GM21529 (cell line): ENCODE measurements around the gene RNU7-1.
A peak's percentile ranks its signal among the peaks of the same experiment; 100 is the strongest.

ENCODE experiments used
- ATAC-seq: cut with Tn5 transposase; IDR thresholded peaks from one replicate; pipeline ENCODE4 v1.9.1; 2021; ENCODE audit not compliant: unreplicated experiment

RNU7-1 gene

DNA sequence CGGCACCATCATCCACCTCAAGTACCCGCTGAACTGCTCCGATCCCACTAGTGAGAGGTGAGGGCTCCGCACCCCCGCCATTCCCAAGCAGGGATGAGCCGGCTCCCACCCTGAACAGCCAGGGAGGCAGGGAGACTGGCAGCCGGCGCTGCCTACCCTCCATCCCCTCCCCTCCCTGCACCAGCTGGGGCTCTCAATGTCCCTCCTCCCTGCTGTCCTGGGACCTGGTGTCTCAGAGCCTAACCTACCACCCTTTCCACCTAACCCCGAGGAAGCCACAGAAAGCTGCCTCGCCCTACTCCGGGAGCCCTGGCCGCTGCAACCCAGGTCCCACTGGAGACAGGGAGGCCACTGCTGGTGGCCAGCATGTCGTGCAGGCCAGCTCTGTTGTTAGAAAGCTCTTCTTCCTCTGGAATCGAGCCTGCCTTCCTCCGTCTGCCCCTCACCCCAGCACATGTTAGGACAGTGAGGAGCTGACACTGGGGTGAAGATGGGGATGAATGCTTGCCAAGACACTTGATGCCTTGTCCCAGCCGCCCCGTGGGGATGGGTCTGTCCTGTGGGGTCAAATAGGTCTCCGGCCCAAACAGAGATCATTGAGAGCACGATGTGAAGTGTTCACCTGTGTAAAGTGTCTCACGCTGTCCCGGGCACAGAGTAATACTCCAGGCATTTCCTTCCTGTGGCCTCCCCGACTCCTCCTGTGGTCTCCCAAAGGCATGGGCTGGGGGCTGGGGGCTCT is 8.7 kb downstream of the RNU7-1 start:
- no peak for ATAC-seq

DNA sequence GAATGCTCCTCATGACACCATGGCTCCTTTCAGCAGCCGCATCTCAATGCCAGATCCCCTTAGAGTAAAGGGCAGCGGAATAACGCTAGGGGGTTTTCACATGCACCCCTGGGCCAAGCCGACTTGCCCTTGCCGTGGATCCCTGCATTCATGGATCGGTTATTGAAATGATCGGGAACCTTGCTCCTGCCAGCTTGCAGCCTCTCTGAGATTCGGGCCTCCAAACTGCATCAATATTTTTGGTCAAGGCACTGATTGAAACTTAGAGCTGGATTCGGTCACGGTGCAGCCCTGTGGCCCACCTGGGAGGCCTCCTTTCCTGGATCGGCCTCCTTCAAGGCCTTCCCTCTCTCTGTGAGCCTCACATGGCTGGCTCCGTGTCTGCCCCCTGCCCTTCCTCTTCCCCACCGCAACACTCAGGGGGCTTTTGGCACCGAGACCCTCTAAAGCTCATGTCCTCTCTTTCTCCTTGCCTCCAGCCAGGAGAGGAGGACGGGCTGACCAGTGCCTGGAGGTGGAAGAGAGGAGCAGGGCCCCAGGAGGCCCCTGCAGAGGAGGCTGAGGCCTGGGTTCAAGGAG is 9.3 kb downstream of the RNU7-1 start:
- no peak for ATAC-seq

DNA sequence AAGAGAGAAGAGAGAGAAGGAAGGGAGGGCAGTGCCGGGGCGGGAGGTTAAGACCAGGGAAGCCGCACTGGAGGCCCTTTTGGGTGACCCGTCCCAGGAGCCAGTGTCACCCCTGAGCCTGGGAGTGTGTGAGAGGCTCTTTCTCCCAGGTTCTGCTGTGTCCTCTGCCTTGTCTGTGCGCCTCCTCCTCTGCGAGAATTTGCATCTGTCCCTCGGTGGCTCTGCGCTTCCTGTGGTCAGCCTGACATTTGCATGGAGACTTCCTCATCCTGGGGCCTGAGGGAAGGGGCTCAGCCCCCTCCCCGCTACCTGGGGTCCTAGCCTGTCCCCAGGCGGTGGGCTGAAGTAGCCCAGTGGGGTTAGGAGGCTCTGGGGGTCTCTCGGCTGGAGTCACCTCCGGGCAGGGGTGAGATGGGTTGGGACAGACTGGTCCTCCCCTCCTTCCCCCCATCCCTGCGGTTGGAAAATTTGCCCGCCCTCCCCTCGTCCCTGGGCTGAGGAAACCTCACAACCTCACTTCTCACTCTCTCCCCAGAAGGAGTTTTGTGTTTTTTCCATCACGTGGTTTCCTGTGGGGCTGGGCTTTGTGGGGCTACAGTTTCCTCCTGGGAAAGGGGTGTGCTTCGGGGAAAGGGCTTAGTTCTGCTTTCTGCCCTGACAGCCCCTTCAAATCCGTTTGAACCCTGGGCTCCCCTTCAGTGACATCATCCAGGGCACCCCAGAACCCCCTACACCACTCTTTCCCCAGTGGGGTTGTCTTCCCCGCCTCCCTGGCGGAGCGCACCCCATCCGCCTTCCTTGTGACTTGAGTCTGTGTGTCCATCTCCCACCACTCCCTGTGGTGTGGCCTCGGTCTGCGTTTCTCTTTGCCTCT is 10.1 kb downstream of the RNU7-1 start:
- ATAC-seq: peak; percentile 44

DNA sequence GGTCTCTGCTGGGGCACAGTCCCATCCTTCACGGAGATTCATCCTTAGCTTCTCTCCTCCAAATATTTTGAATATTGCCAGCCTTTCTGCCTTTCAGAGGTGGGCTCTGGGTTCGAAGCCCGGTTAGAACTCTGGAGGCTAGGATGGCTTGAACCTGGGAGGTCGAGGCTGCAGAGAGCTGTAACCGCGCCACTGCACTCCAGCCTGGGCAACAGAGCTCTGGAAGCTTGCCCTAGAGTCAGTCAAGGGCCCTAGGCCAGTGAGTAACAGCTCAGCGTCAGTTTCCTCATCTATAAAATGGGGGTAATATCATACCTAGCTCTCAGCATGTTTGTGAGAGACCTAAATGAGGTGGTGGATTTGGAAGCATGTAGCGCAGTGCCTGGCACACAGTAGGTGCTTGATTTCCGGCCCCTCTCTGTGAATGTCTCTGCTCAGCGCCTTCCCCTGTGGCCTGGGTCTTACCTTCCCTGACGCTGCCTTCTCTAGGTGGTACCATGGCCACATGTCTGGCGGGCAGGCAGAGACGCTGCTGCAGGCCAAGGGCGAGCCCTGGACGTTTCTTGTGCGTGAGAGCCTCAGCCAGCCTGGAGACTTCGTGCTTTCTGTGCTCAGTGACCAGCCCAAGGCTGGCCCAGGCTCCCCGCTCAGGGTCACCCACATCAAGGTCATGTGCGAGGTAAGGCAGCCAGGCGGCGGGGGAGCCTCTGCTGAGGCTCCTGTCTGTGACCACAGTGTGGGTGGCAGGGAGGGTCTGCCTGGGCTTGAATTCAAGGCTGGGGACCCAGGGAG is 10.9 kb downstream of the RNU7-1 start:
- ATAC-seq: no peak

DNA sequence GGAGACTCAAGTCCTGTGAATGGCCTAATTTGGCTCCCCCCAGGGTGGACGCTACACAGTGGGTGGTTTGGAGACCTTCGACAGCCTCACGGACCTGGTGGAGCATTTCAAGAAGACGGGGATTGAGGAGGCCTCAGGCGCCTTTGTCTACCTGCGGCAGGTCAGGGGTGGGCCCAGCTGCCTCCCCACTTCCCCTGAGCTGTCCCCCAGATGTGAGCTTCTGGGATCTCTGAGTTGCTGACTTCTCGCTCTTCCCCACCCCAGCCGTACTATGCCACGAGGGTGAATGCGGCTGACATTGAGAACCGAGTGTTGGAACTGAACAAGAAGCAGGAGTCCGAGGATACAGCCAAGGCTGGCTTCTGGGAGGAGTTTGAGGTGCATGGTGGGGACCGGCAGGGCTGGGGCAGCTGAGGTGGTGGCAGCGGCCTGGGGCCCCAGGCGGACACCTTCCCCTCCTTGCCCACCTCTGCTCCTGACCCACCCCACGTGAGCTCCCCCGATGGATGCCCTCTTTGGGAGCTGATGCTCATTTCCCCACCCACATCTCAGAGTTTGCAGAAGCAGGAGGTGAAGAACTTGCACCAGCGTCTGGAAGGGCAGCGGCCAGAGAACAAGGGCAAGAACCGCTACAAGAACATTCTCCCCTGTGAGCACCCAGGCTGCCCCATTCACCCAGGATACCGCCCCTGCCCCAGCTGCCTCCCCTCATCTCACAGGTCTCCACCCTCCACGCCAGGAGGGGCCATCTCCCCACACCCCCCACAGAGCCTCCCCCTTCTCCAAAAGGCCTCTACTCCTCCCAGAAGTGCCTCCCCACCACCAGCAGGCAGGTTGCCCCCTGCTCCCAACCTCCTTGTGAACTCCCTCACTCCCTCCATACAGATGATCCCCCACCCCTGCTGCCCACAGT is 11.7 kb downstream of the RNU7-1 start:
- no peak for ATAC-seq

DNA sequence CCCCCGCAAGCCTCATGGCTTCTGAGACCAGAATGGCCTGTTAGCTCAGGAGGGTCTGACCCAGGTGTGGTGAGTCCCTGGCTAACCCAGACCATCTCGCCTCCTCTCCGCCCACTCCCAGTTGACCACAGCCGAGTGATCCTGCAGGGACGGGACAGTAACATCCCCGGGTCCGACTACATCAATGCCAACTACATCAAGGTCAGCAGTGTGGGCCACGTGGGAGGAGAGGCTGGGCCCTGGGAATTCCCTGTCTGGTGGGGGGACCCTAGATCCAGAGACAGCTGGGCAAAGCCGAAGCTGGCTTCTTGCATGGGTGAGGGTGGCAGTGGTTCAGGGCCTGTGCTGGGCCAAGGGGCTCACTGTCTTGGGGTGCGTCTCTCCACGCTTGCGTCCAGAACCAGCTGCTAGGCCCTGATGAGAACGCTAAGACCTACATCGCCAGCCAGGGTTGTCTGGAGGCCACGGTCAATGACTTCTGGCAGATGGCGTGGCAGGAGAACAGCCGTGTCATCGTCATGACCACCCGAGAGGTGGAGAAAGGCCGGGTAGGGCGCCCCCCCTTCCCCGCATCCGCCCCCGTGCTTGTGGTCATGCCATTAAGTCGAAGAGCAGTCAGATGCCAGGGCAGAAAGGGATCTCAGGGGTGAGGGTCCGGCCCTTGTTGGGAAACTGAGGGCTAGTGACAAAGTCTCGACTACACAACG is 12.6 kb downstream of the RNU7-1 start:
- no peak for ATAC-seq

DNA sequence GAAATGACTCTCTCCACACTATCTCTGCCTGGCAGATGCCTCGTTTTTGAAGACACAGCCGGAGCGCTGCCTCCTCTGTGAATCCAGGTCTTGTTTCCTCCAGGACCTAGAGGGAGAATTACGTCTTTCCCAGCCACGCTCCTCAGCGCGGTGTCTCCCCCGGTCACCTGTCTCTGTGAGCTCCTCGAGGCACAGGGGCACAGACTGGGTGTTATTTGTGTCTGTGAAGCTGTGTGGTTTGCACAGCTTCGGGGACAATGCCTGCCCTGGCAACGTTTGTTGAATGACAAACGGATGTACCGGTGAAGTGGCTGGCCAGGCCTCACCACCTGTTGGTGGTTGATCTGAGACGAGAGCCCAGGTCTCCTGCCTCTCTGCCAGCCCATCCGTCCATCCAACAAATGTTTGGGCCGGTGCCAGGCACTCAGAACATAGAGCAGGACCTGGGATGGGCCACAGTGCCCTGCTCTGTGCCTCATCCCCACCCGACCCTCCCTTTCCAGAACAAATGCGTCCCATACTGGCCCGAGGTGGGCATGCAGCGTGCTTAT is 13.6 kb downstream of the RNU7-1 start:
- ATAC-seq: no peak

DNA sequence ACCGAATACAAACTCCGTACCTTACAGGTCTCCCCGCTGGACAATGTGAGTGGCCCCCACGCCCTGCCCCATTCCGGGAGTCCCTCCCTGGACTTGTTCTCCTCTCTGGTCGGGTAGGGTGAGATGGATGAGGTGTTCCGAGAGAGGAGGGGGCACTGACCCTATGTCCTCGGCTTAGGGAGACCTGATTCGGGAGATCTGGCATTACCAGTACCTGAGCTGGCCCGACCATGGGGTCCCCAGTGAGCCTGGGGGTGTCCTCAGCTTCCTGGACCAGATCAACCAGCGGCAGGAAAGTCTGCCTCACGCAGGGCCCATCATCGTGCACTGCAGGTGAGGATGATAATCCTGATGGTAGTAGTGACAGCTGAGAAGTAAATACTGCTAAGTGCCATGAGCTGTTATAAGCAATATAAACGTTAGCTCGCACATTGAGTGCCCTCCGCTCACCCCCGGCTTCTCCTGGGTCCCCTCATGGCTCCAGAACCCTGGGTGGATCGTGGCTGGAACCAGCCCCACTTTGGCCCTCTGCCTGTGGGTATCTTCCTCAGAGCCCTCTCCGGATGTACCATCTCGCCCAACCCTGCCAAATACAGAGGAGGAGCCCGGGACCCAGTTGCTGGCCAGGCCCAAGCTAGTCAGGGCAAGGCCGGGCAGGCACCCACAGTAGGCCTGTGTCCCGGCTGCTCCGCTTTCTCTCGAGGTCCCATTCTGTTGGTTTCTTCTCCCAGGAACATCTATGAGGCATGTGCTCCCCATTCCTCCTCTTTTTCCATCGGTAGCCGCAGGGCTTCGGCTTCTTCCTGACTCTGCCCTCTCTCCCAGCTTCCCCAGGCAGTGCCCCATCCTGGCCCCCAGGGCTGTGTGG is 14.4 kb downstream of the RNU7-1 start:
- ATAC-seq: no peak

DNA sequence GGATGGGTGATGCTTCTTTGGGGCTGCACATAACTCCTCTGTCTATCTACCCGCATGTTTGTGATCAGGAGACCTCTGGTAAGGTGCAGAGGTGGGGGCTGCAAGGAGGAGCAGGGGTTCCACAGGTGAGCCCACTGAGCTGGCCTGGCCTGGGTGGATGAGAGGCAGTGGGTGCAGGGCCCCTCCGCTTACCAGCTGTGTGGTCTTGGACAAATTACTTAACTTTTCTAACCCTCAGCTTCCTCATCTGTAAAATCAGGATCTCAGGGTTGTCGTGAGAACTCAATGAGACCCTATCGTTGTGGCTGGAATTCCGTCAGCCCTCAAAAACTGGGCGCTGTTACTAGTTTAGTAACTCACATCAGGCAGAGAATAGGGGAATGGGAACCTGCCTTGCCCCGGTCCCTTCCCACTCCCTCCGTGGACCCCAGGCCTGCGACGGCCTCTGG is 15.0 kb downstream of the RNU7-1 start:
- ATAC-seq: no peak

DNA sequence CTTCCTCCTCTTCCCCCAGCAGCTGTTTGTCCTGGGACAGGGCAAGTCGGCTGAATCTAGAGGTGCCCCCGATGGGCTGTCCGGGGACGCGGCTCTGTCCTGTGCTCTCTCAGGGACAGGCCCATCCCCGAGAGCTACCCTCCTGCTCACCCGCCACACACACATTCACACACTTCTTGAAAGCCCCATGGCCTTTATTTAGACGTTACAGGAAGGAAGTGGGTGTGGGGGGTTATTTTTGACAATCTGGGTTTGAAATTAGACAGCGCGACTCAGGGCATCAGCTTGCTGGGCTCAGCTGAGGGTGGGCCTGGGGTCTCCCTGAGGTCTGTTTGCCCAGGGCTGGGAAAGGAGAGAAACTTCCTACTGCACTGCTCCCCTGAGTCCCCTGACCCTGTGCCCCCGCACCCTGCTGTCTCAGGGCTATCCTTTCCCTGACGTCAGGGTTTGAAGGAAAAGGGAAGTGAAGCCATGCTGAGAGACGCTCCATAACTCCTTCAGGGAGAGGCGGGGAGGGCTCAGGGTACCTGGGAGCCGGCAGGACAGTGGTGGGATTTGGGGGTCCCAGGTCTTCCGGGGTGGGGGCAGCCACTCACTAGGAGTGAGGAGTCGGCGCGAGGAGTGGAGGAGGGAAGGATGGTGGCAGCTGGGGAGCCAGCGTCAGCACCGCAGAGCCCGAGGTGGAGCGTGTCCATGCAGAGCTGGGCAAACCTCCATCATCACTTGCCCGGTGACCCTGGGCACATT is 15.6 kb downstream of the RNU7-1 start:
- peak; percentile 46 for ATAC-seq

DNA sequence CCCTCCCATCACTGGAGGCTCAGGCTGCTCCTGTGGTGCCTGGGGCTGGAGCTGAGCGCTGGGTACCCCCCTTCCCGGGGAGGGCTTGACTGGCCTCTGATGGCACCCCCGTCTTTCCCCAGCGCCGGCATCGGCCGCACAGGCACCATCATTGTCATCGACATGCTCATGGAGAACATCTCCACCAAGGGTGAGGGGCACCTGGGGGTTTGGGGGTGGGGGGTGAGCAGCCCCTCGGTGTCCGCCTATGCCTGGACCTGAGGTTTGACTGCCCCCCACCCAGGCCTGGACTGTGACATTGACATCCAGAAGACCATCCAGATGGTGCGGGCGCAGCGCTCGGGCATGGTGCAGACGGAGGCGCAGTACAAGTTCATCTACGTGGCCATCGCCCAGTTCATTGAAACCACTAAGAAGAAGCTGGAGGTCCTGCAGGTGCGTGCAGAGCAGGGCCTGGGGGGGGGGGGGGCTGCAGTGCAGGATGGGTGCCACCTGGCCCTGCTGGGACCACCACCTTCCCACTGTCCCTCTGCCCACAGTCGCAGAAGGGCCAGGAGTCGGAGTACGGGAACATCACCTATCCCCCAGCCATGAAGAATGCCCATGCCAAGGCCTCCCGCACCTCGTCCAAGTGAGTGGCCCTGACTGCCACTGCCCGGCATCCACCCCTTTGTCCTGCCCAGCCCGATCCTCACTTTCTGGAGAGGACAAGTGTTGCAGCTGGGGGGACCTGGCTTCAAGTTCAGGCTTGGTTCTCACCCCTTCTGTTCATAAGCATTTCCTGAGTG is 16.4 kb downstream of the RNU7-1 start:
- ATAC-seq: no peak

DNA sequence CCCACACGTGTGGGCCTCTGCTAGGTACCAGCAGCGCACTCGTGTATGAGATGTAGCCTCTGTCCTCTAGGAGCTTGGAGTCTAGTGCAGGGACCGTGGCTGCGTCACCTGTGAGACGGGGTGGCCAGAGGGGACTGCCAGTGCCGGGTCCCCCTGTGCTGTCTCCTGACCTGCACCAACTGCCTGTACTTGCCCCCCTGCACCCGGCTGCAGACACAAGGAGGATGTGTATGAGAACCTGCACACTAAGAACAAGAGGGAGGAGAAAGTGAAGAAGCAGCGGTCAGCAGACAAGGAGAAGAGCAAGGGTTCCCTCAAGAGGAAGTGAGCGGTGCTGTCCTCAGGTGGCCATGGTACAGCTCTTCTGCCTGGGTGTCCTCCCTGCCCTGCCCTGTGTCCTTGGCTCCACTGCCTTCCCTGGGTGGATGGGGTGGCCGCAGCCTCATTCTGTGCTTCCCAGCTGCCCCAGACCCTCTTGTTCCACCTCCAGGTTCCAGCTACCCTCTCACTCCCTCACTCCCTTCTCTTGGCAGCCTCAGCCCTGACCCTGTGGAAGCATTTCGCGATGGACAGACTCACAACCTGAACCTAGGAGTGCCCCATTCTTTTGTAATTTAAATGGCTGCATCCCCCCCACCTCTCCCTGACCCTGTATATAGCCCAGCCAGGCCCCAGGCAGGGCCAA is 17.1 kb downstream of the RNU7-1 start:
- peak; percentile 26 for ATAC-seq

DNA sequence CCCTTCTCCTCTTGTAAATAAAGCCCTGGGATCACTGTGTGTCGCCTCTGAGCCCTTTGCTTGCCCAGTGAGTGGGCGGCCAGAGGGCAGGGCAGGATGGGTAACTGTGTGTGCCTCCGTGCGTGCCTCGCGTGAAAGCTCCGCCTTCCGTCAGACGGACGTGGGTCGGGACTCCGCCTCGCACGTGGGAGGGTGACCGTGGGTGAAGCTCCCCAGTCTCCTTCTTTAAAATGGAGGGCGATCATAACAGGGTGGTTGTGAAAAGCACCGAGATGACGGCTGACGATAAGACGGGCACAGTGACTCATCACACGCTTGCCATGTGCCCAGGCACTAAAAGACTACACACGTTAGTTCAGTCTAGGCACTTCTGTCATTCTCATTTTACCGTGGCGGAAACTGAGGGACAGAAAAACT is 17.7 kb downstream of the RNU7-1 start:
- ATAC-seq: peak; percentile 4

DNA sequence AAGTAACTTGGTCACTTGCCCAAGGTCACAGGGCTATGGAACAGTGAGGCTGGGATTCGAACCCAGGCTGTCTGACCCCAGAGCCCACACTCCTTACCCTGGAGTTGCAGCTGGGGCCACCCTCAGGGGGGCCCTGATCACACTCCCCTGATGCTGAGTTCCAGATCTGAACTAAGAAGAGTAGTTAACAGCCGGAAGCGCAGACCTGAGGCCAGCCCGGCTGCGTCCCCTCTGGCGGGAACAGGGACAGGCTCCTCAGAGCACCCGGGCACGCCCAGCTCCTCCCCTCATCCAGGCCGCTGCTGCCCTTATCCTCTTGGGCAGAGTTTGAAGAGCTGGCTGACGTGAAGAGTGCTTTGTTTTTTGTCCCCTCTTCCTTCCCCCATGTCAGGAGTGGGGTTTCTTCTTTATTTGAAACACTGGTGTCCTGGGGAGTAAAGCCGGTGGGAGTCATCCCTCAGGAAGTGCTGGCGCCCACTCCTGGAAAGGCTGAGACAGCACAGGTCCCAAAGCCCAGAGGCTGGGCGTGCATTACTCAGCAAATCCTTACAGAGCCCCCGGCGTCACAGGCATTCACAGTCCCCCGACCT is 18.2 kb downstream of the RNU7-1 start:
- peak; percentile 18 for ATAC-seq

DNA sequence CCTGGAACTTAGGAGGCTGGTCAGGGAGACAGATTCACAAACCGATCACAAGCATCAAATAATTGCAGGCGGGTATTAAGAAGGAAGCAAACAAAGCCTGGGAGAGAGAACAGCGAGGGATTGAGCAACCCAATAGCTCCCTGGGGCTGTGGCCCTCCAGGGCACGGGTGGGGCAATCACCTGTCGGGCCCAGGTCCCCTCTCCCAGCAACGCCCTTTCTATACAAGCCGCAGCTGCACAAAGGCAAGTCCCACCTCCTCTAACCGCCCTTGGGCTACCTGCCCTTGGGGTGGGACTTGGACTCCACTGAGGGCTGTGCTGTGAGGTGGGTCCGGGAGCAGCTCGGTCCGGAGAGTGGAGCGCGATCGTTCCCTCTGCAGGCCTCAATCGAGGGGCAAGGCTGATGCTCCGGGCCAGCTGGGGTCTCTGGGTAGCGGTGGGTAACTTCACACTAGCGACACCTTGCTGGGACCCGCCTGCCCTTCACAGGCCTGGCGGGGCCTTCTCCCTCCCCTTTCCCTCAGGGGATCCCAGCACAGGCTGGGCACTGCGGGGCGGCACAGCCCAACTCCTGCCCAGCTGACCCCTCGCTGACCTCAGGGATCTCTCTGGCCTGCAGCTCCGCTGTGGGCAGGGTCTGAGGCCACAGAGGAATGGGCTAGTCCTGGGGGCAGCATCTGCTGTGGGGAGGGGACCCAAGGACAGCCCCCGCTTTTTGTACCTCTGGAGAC is 18.8 kb downstream of the RNU7-1 start:
- no peak for ATAC-seq
